Large intestine (tissue), 3 donors: ENCODE measurements around the gene SLC30A1. TPM values are rescaled to one million over a fixed set of nuclear protein-coding genes. Genes with fewer than 3 reads are reported as not detected.
"Not testable (repeated sequence)": the region's sequence is repeated elsewhere in the genome, so short reads cannot be mapped to it uniquely, and the experiment has no call there.

ENCODE experiments used
- DNase-seq, 2 donors: peaks; one replicate each; pipeline versions ENCODE4 v3.0.0 to v3.0.0-alpha.2; 2013
- H3K27ac ChIP-seq: one replicate; pipeline ENCODE4 v1.5.1; 2013; ENCODE audit warnings: low read length
- H3K27me3 ChIP-seq: 2 replicates; pipeline ENCODE4 v1.6.1; 2013; ENCODE audit warnings: low read length; ENCODE audit not compliant: control insufficient read depth, insufficient read depth
- H3K36me3 ChIP-seq: 2 replicates; pipeline ENCODE4 v1.6.1; 2013; ENCODE audit warnings: low read length; ENCODE audit not compliant: control insufficient read depth, insufficient read depth
- H3K4me1 ChIP-seq: one replicate; pipeline ENCODE4 v1.6.1; 2013; ENCODE audit warnings: low read length; ENCODE audit not compliant: control insufficient read depth, insufficient read depth
- H3K4me3 ChIP-seq: one replicate; pipeline ENCODE4 v1.5.1; 2013; ENCODE audit warnings: low read length
- H3K9me3 ChIP-seq: one replicate; pipeline ENCODE4 v1.6.1; 2013; ENCODE audit warnings: mild to moderate bottlenecking, low read depth, low read length, moderate library complexity; ENCODE audit not compliant: control insufficient read depth
- whole genome bisulfite sequencing: methylation state at CpG from one replicate; pipeline ENCODE4 v1.1.5; 2013; ENCODE audit warnings: low lambda C conversion rate; ENCODE audit not compliant: insufficient coverage; 5-methylcytosine and 5-hydroxymethylcytosine counted together
- polyA plus RNA-seq: library from polyadenylated mRNA; unstranded; fragments of 120-200 nt; gene quantifications from one replicate; pipeline ENCODE4 v1.2.1, GENCODE V29; 2013

The SLC30A1 gene
- polyA plus RNA-seq, 1 donor, result 94.5 TPM

GRCh38 chr1:211571998-211572397 is 7.0 kb downstream of the SLC30A1 start:
- Histone ChIP-seq H3K27ac (no peak overlapping the region), H3K4me1 (peaks cover 13% of the 10 kb centered on the region), H3K9me3 (no peaks in the 10 kb centered on the region), H3K4me3 (no peak overlapping the region), H3K36me3 (peaks cover 19% of the 10 kb centered on the region), H3K27me3 (no peaks in the 10 kb centered on the region)
- DNase-seq, result no peak
- 75% methylated on average over 1 of the region's 2 CpGs for WGBS

GRCh38 chr1:211570378-211570777 is 8.6 kb downstream of the SLC30A1 start:
- not testable (repeated sequence) for H3K4me3 ChIP-seq, H3K27ac ChIP-seq, H3K27me3 ChIP-seq, DNase-seq, H3K9me3 ChIP-seq
- H3K36me3 ChIP-seq, result peaks cover 12% of the 10 kb centered on the region
- WGBS, result no CpG with 5 or more reads among the region's 1 CpG
- peaks cover 11% of the 10 kb centered on the region for H3K4me1 ChIP-seq

- DNase-seq, result no peak
- peaks cover 4% of the 10 kb centered on the region for H3K36me3 ChIP-seq
- H3K4me3 ChIP-seq, result no peak overlapping the region
- 80% methylated on average over 1 of the region's 5 CpGs for WGBS
- H3K27ac ChIP-seq, result no peak overlapping the region
- peaks cover 3% of the 10 kb centered on the region for H3K4me1 ChIP-seq
- H3K9me3 ChIP-seq, result no peaks in the 10 kb centered on the region
- H3K27me3 ChIP-seq, result no peaks in the 10 kb centered on the region
Observed at GRCh38 chr1:211566431-211567025, 12.4 kb downstream of the SLC30A1 start.

GRCh38 chr1:211564084-211564483 is 14.9 kb downstream of the SLC30A1 start:
- Histone ChIP-seq H3K27ac (no peak overlapping the region), H3K4me1 (peaks cover 5% of the 10 kb centered on the region), H3K9me3 (no peaks in the 10 kb centered on the region), H3K27me3 (no peaks in the 10 kb centered on the region), H3K4me3 (no peak overlapping the region), H3K36me3 (no peaks in the 10 kb centered on the region)
- no peak for DNase-seq
- no CpG with 5 or more reads among the region's 3 CpGs for WGBS

GRCh38 chr1:211559222-211560010 is 19.5 kb downstream of the SLC30A1 start:
- Histone ChIP-seq H3K9me3 (no peaks in the 10 kb centered on the region), H3K4me3 (no peak overlapping the region), H3K4me1 (peaks cover 8% of the 10 kb centered on the region), H3K36me3 (no peaks in the 10 kb centered on the region), H3K27me3 (no peaks in the 10 kb centered on the region), H3K27ac (peak overlapping the region; percentile 82)
- DNase-seq, result peak; percentile 79 to 91
- no CpG with 5 or more reads among the region's 9 CpGs for WGBS

GRCh38 chr1:211557894-211558625 is 20.9 kb downstream of the SLC30A1 start:
- no peak overlapping the region for H3K4me3 ChIP-seq
- no peak for DNase-seq
- H3K36me3 ChIP-seq, result no peaks in the 10 kb centered on the region
- H3K27me3 ChIP-seq, result no peaks in the 10 kb centered on the region
- H3K4me1 ChIP-seq, result peaks cover 8% of the 10 kb centered on the region
- WGBS, result no CpG with 5 or more reads among the region's 8 CpGs
- H3K27ac ChIP-seq, result peak overlapping the region; percentile 82
- no peaks in the 10 kb centered on the region for H3K9me3 ChIP-seq

GRCh38 chr1:211553549-211553948 is 25.4 kb downstream of the SLC30A1 start:
- DNase-seq, result no peak
- WGBS, result no CpG with 5 or more reads among the region's 2 CpGs
- Histone ChIP-seq H3K27ac (no peak overlapping the region), H3K4me3 (no peak overlapping the region), H3K9me3 (no peaks in the 10 kb centered on the region), H3K36me3 (no peaks in the 10 kb centered on the region), H3K27me3 (no peaks in the 10 kb centered on the region), H3K4me1 (peaks cover 34% of the 10 kb centered on the region)

GRCh38 chr1:211551638-211552460 is 27.1 kb downstream of the SLC30A1 start:
- no CpG with 5 or more reads among the region's 12 CpGs for WGBS
- DNase-seq, result peak; percentile 81 to 82
- Histone ChIP-seq H3K4me3 (no peak overlapping the region), H3K27me3 (no peaks in the 10 kb centered on the region), H3K27ac (peak overlapping the region; percentile 74), H3K36me3 (no peaks in the 10 kb centered on the region), H3K9me3 (no peaks in the 10 kb centered on the region), H3K4me1 (peaks cover 45% of the 10 kb centered on the region)

GRCh38 chr1:211549092-211549711 is 29.8 kb downstream of the SLC30A1 start:
- peaks cover 45% of the 10 kb centered on the region for H3K4me1 ChIP-seq
- H3K27ac ChIP-seq, result peak overlapping the region; percentile 91
- no CpG with 5 or more reads among the region's 6 CpGs for WGBS
- H3K36me3 ChIP-seq, result no peaks in the 10 kb centered on the region
- no peaks in the 10 kb centered on the region for H3K9me3 ChIP-seq
- no peak for DNase-seq
- H3K4me3 ChIP-seq, result no peak overlapping the region
- no peaks in the 10 kb centered on the region for H3K27me3 ChIP-seq
